Sigmoid colon (tissue), 3 donors: ENCODE measurements around the gene CHTOP.

Experiments used
- CTCF ChIP-seq, 4 experiments: fragments of 450-650 bp in 3 of 4; fragments of 200-600 bp in 1 of 4; IDR thresholded peaks; one replicate each; pipeline ENCODE4 v1.5.1; 2016 to 2019; ENCODE audit warnings: antibody characterized with exemption in 4 of 4, mild to moderate bottlenecking in 3 of 4, moderate library complexity in 2 of 4
- POLR2A ChIP-seq, 2 donors: fragments of 450-650 bp; IDR thresholded peaks; one replicate each; pipeline ENCODE4 v1.6.1; 2016; ENCODE audit warnings: antibody characterized with exemption in 2 of 2, mild to moderate bottlenecking in 2 of 2, moderate library complexity in 2 of 2

GRCh38 chr1:153610334-153610733 lies 23.5 kb upstream of the CHTOP start:
- TF ChIP-seq CTCF (IDR thresholded peaks at IDR 0.05) (no peak), POLR2A (IDR thresholded peaks at IDR 0.05) (no peak)
